ENCODE results near the gene TRIM25.
A peak's percentile ranks its signal among the peaks of the same experiment; 100 is the strongest.

TRIM25 gene, protein sequence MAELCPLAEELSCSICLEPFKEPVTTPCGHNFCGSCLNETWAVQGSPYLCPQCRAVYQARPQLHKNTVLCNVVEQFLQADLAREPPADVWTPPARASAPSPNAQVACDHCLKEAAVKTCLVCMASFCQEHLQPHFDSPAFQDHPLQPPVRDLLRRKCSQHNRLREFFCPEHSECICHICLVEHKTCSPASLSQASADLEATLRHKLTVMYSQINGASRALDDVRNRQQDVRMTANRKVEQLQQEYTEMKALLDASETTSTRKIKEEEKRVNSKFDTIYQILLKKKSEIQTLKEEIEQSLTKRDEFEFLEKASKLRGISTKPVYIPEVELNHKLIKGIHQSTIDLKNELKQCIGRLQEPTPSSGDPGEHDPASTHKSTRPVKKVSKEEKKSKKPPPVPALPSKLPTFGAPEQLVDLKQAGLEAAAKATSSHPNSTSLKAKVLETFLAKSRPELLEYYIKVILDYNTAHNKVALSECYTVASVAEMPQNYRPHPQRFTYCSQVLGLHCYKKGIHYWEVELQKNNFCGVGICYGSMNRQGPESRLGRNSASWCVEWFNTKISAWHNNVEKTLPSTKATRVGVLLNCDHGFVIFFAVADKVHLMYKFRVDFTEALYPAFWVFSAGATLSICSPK

DNA sequence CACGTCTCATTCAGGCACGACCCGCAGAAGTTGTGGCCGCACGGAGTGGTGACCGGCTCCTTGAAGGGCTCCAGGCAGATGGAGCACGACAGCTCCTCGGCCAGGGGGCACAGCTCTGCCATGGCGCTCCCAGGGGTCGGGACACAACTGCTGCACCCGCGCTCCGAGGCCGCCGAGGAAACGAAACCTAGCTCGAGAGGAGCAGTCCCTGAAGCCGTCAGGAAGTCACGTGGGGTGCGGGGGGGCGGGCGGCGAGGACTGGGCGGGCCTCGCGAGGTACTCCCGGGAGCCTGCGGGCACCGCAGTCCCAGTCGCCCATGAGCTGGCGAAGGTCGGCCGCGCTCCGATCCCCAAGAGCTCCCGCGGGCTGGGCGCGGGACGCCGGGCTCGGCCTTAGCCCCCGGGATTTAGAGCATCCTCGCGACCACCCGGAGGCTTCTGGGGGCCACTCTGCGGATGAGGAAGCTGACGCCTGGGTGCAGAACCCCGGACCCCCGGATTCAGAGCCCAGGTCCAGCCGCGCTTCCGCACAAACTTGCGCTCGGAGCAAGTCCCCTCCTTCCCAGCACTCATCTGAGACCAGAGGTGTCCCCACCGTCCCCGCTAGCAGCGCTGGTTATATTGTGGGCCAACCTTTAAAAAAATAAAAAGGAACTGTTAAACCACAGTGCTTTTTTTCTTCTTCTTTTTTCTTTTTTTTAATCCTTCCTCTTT lies at the start of gene TRIM25:
TRIM25 (minus strand) TSS at position 183 of the 714 bp plus-strand sequence; CDS start at position 122, 61 bp downstream.
- peak within 1 kb of the TSS; percentile 84 for H3K27ac ChIP-seq
- ChIA-PET CTCF (interaction anchor here (0.6 to 0.8 kb wide), 2 partner anchors 11 to 47 kb away, joined by 4 read pairs; partner anchors contain the start of gene COIL), POLR2A (ENCODE audit: low non-redundant PET) (interaction anchor here (0.6 kb wide), 1 partner anchor 1633 kb away, joined by 6 read pairs; no protein-coding TSS in a partner anchor)
- TF ChIP-seq, protein P1, sequence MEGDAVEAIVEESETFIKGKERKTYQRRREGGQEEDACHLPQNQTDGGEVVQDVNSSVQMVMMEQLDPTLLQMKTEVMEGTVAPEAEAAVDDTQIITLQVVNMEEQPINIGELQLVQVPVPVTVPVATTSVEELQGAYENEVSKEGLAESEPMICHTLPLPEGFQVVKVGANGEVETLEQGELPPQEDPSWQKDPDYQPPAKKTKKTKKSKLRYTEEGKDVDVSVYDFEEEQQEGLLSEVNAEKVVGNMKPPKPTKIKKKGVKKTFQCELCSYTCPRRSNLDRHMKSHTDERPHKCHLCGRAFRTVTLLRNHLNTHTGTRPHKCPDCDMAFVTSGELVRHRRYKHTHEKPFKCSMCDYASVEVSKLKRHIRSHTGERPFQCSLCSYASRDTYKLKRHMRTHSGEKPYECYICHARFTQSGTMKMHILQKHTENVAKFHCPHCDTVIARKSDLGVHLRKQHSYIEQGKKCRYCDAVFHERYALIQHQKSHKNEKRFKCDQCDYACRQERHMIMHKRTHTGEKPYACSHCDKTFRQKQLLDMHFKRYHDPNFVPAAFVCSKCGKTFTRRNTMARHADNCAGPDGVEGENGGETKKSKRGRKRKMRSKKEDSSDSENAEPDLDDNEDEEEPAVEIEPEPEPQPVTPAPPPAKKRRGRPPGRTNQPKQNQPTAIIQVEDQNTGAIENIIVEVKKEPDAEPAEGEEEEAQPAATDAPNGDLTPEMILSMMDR (conservative IDR thresholded peaks at IDR 0.05; ENCODE audit: low read depth), result no peak
- DNase-seq (ENCODE audit: low spot score), result peak; percentile 96

DNA sequence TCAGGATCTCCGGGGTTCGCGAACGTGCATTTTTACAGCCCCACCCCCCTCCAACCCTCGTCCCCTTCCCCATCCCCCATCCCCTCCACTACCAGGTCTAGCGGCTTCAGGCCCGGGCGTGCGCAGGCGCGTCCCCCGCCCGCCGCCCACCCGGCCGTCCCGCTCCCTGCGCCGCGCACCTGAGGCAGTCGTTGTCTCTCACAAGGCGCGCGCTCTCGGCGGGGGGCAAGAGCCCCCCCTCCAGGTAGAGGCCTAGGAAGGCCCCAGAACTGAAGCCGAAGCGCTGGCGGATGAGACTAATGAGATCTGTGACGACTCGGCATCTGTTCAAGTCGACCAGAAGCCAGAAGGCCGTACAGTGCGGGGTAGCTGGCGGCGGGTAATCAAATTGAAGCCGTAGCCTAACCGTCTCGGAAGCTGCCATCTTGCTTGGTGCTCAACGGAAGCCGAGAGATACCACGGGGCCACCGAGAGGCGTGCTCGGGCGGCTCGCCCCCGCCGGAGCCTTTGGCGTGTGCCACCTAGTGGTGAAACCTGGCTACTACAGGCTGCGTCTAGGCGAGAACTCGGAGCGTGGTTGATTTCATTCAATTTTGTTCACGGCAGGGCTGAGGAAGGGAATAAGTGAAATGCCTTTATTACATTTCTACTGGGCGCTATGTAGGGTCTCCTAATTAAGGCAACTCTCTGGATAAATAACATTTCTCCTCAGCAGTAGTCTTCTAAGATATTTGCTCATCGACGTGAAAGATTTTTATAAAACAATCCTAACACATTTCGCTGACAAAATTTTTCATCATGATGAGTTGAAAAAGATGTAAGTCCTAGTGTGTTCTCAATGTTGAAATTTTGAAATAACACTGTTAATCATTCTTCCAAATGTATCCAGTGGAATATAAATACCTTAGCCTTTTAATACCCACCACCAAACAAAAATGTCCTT lies 47.0 kb upstream of the TRIM25 start, which contains the start of gene COIL:
COIL (minus strand) TSS at position 455 of the 943 bp plus-strand sequence; CDS start at position 424, 31 bp downstream.
- POLR2A ChIA-PET (ENCODE audit: low non-redundant PET), result interaction anchor here (0.7 kb wide), 1 partner anchor 124 kb away, joined by 5 read pairs; no protein-coding TSS in a partner anchor
- TF ChIP-seq, protein P1 (conservative IDR thresholded peaks at IDR 0.05; ENCODE audit: low read depth), result peak; percentile 99
- H3K27ac ChIP-seq, result peak within 1 kb of the TSS; percentile 87
- peak; percentile 88 for DNase-seq (ENCODE audit: low spot score)
- CTCF ChIA-PET, result interaction anchor here (0.5 to 1.3 kb wide), 13 partner anchors 9 to 252 kb away, joined by 3 to 4 read pairs (median 3); partner anchors contain the start of gene TRIM25

DNA sequence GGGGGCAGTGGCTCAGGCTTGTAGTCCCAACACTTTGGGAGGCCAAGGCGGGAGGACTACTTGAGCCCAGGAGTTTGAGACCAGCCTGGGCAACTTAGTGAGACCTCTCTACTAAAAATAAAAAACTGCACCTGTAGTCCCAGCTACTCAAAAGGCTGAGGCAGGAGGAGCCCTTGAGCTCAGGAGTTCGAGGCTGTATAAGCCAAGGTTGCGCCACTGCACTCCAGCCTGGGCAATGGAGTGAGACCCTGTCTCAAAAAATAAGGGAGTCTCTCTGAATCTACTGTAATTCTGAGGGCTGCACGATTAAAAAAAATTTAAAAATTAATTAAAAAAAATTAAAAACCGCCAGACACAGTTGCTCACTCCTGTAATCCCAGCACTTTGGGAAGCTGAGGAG lies 43.1 kb upstream of the TRIM25 start:
- ChIA-PET POLR2A (ENCODE audit: low non-redundant PET) (no interaction called here), CTCF (interaction anchor here (0.7 to 0.8 kb wide), 2 partner anchors 9 to 374 kb away, joined by 3 to 5 read pairs; no protein-coding TSS in a partner anchor)
- TF ChIP-seq, protein P1 (conservative IDR thresholded peaks at IDR 0.05; ENCODE audit: low read depth), result no peak
- DNase-seq (ENCODE audit: low spot score), result no peak
- no peak overlapping the region for H3K27ac ChIP-seq

DNA sequence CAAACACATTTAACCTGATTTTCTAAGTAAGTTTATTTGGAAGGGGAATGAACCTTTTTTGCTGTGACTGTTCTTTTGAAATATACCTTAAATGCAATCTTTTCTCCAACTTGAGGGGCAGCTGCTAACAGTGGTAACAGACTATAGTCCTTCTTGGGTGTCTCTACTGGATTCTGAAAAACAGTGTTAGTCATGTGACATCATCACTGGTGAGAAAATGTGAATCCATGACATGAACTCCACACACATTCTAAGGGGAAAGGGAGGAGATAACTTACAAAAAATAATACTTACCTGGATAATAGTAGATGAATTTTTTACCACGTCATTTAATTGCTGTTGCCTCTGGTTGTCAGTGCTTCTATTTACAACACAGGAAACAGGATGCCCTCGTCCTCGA lies 35.7 kb upstream of the TRIM25 start:
- CTCF ChIA-PET, result interaction anchor here (1.1 kb wide), 1 partner anchor 11 kb away, joined by 4 read pairs; the partner anchor contains the start of gene COIL
- no peak for DNase-seq (ENCODE audit: low spot score)
- POLR2A ChIA-PET (ENCODE audit: low non-redundant PET), result no interaction called here
- TF ChIP-seq, protein P1 (conservative IDR thresholded peaks at IDR 0.05; ENCODE audit: low read depth), result no peak
- H3K27ac ChIP-seq, result no peak overlapping the region

DNA sequence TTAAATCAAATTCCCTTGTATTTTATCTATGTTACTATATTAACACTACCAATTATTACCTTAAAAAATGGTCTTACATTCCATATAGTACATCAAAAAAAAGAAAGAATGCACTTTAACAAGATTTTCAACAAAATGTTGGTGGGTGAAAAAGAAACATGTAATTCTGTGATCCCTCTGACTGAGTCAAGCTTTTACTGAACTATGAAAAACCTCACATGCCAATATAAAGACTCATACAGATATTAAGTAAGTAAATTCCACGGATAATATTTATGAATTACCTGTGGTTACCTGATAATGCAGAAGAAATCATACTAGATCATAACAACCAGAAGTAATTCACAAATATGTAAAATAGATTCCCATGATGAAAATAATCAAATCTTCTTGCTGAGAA lies 34.6 kb upstream of the TRIM25 start:
- ChIA-PET POLR2A (ENCODE audit: low non-redundant PET) (no interaction called here), CTCF (interaction anchor here (0.9 to 1.1 kb wide), 2 partner anchors 8 to 12 kb away, joined by 4 to 5 read pairs; partner anchors contain the start of gene COIL)
- TF ChIP-seq, protein P1 (conservative IDR thresholded peaks at IDR 0.05; ENCODE audit: low read depth), result no peak
- no peak overlapping the region for H3K27ac ChIP-seq
- DNase-seq (ENCODE audit: low spot score), result no peak
